ENCODE data around the gene ELOVL5.

ELOVL5 gene

DNA sequence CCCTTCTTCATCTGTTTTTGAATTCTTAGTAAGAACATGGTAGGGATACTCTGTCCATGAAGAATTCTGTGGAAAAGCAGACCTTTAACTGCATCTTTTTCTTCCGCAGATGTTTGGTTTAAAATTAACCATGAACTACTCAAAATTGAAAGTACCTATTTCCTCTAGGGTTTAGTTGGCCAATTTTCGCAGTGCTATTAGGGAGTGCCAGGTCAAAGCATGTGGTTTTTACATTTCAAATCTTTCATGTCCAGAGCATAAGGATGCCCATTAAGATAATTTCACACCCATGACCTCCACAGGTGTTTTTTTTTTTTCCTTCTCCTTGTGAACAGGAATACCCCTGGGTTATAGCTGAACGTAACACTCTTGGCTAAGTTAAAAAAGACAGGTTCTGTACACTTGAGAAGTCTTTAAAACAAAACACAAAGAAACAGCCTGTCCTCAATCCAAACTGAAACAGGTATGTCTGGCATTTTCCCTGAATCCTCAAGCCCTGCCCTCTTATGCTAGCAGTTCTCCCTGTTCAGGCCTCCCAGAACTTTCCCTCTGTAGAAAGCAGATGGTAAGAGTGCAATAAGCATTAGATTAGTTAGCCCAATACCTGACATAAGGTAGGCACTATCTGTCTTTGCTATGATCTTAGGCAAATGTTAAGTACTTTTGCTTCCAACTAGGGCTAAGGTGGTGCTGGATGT lies 67.1 kb downstream of the ELOVL5 start:
- H3K4me3 ChIP-seq (ENCODE audit: severe bottlenecking) = no peak overlapping the region
- DNase-seq (ENCODE audit: low spot score) (no peak), ATAC-seq (ENCODE audit: low read depth) (no peak)
- TF ChIP-seq, protein P1, sequence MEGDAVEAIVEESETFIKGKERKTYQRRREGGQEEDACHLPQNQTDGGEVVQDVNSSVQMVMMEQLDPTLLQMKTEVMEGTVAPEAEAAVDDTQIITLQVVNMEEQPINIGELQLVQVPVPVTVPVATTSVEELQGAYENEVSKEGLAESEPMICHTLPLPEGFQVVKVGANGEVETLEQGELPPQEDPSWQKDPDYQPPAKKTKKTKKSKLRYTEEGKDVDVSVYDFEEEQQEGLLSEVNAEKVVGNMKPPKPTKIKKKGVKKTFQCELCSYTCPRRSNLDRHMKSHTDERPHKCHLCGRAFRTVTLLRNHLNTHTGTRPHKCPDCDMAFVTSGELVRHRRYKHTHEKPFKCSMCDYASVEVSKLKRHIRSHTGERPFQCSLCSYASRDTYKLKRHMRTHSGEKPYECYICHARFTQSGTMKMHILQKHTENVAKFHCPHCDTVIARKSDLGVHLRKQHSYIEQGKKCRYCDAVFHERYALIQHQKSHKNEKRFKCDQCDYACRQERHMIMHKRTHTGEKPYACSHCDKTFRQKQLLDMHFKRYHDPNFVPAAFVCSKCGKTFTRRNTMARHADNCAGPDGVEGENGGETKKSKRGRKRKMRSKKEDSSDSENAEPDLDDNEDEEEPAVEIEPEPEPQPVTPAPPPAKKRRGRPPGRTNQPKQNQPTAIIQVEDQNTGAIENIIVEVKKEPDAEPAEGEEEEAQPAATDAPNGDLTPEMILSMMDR (IDR thresholded peaks at IDR 0.05; ENCODE audit: poor library complexity, severe bottlenecking) = no peak
- no peaks in the 10 kb centered on the region for H3K4me1 ChIP-seq (ENCODE audit: insufficient read depth, poor library complexity, severe bottlenecking)
- H3K36me3 ChIP-seq (ENCODE audit: low read depth) = peaks cover 39% of the 10 kb centered on the region
- no peak overlapping the region for H3K27ac ChIP-seq (ENCODE audit: poor library complexity, severe bottlenecking)
- H3K9me3 ChIP-seq (ENCODE audit: severe bottlenecking) = no peaks in the 10 kb centered on the region
- no peaks in the 10 kb centered on the region for H3K27me3 ChIP-seq (ENCODE audit: insufficient read depth, poor library complexity, severe bottlenecking)

DNA sequence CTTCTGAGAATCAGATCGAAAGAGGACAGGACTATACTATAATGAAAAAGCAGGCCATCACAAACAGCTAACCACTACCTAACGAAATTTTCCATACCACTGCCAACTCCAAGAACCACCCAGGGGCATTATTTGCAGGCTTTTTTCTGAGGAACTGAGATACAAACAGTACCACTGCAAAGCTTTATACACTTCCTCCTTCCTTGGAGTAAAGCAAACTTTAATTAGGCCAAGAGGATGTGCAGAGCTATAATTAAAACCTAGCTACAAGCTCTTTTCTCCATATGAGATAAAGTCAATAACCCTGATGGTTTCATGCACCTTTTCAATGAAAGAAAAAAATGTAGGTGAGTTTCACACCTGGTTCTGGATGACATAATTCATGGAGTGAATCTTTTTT lies 68.5 kb downstream of the ELOVL5 start:
- no peaks in the 10 kb centered on the region for H3K4me1 ChIP-seq (ENCODE audit: insufficient read depth, poor library complexity, severe bottlenecking)
- no peak overlapping the region for H3K4me3 ChIP-seq (ENCODE audit: severe bottlenecking)
- H3K9me3 ChIP-seq (ENCODE audit: severe bottlenecking) = no peaks in the 10 kb centered on the region
- ATAC-seq (ENCODE audit: low read depth) (no peak), DNase-seq (ENCODE audit: low spot score) (no peak)
- peaks cover 38% of the 10 kb centered on the region for H3K36me3 ChIP-seq (ENCODE audit: low read depth)
- no peaks in the 10 kb centered on the region for H3K27me3 ChIP-seq (ENCODE audit: insufficient read depth, poor library complexity, severe bottlenecking)
- TF ChIP-seq, protein P1 (IDR thresholded peaks at IDR 0.05; ENCODE audit: poor library complexity, severe bottlenecking) = no peak
- H3K27ac ChIP-seq (ENCODE audit: poor library complexity, severe bottlenecking) = no peak overlapping the region

DNA sequence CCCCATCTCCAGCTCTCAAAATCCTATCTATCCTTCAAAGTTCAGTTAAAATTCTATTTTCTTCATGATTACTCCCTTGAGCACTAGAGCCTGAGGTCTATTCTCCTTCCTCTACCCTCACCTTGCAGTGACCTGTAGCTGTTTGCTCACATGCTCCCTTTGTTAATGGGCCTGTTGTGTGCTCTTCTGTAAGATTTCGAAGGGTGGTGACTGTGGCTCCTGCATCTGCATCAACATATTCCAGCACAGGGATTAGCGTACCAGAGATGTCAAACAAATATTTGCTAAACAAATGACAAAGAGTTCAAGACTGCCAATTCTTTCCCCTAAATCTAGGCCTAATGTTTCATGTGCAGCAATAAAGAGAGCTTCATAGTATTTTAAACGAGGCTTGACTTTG lies 69.5 kb downstream of the ELOVL5 start:
- no peak for DNase-seq (ENCODE audit: low spot score)
- no peaks in the 10 kb centered on the region for H3K9me3 ChIP-seq (ENCODE audit: severe bottlenecking)
- peaks cover 45% of the 10 kb centered on the region for H3K36me3 ChIP-seq (ENCODE audit: low read depth)
- H3K27ac ChIP-seq (ENCODE audit: poor library complexity, severe bottlenecking) = no peak overlapping the region
- TF ChIP-seq, protein P1 (IDR thresholded peaks at IDR 0.05; ENCODE audit: poor library complexity, severe bottlenecking) = no peak
- no peaks in the 10 kb centered on the region for H3K27me3 ChIP-seq (ENCODE audit: insufficient read depth, poor library complexity, severe bottlenecking)
- no peak for ATAC-seq (ENCODE audit: low read depth)
- no peaks in the 10 kb centered on the region for H3K4me1 ChIP-seq (ENCODE audit: insufficient read depth, poor library complexity, severe bottlenecking)
- no peak overlapping the region for H3K4me3 ChIP-seq (ENCODE audit: severe bottlenecking)

DNA sequence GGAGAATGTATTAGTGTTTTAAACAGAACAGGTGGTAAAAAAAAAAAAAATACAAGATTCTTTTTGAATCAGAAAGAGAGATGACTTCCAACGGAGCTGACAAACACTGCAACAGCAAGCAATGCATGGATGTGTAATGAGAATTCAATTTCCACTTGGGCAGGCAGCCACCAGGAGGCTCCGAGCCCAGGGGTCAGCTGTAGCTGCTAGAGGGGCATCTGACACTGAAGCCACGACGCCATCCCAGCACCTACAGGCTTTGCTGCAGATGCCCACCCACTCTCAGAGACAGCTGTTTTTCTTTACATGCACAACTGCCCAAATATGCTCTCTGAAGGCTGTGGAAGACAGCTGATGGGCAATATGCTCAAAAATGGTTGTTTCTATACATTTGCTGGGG lies 75.4 kb downstream of the ELOVL5 start:
- no peaks in the 10 kb centered on the region for H3K4me1 ChIP-seq (ENCODE audit: insufficient read depth, poor library complexity, severe bottlenecking)
- peaks cover 77% of the 10 kb centered on the region for H3K36me3 ChIP-seq (ENCODE audit: low read depth)
- no peak overlapping the region for H3K4me3 ChIP-seq (ENCODE audit: severe bottlenecking)
- TF ChIP-seq, protein P1 (IDR thresholded peaks at IDR 0.05; ENCODE audit: poor library complexity, severe bottlenecking) = no peak
- ATAC-seq (ENCODE audit: low read depth) = no peak
- DNase-seq (ENCODE audit: low spot score) = no peak
- H3K27ac ChIP-seq (ENCODE audit: poor library complexity, severe bottlenecking) = no peak overlapping the region
- no peaks in the 10 kb centered on the region for H3K27me3 ChIP-seq (ENCODE audit: insufficient read depth, poor library complexity, severe bottlenecking)
- no peaks in the 10 kb centered on the region for H3K9me3 ChIP-seq (ENCODE audit: severe bottlenecking)

DNA sequence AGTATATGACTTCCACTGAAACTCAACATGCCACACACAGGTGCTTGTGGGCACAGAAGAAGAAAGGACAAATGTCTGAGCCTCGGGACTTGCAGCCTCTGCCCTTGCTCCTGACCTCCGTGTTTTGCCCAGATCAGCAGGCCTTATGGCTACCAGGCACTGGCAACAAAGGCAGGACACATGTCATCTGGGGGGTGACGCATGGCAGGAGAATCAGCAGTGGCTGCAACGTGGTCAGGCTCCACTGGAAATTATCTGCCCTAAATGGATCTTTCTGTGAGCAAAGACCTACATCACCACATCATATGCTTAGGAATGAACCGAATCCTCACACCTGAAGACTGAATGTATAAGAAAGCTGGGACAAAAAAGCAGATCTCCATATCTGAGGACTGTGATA lies 78.9 kb downstream of the ELOVL5 start:
- ATAC-seq (ENCODE audit: low read depth) = no peak
- Histone ChIP-seq H3K4me3 (ENCODE audit: severe bottlenecking) (no peak overlapping the region), H3K36me3 (ENCODE audit: low read depth) (peaks cover 81% of the 10 kb centered on the region)

More for the DNA sequence above, 78.9 kb downstream of the ELOVL5 start:
- Histone ChIP-seq H3K27me3 (ENCODE audit: insufficient read depth, poor library complexity, severe bottlenecking) (no peaks in the 10 kb centered on the region), H3K9me3 (ENCODE audit: severe bottlenecking) (no peaks in the 10 kb centered on the region), H3K4me1 (ENCODE audit: insufficient read depth, poor library complexity, severe bottlenecking) (no peaks in the 10 kb centered on the region), H3K27ac (ENCODE audit: poor library complexity, severe bottlenecking) (no peak overlapping the region)
- no peak for DNase-seq (ENCODE audit: low spot score)
- TF ChIP-seq, protein P1 (IDR thresholded peaks at IDR 0.05; ENCODE audit: poor library complexity, severe bottlenecking) = no peak

Measured in RWPE2 (cell line).